Measurements from ENCODE around the gene TRIM3. TPM values are rescaled to one million over a fixed set of nuclear protein-coding genes. Genes with fewer than 3 reads are reported as not detected.

Gene TRIM3
- 25.2 and 56.1 TPM in 2 replicates for total RNA-seq

GRCh38 chr11:6473451-6474412 lies at the start of gene TRIM3:
Gene TRIM3 (minus strand): TSS chr11:6473941. CDS start chr11:6465695, 8,246 bp downstream.

GRCh38 chr11:6497069-6497839 lies 23.5 kb upstream of the TRIM3 start, which contains the start of gene DNHD1:
Gene DNHD1 (plus strand): TSS chr11:6497280. CDS start chr11:6498216, 936 bp downstream.

GRCh38 chr11:6481012-6481923 lies 7.5 kb upstream of the TRIM3 start, which contains the start of the genes ARFIP2 and TIMM10B:
Gene ARFIP2 (minus strand): TSS chr11:6481331. CDS start chr11:6480421, 910 bp downstream.
Gene TIMM10B (plus strand): TSS chr11:6481501. CDS start chr11:6481517, 16 bp downstream.

GRCh38 chr11:6440906-6441358 lies 32.8 kb downstream of the TRIM3 start, which contains the start of gene HPX:
Gene HPX (minus strand): TSS chr11:6440987. CDS start chr11:6440963, 24 bp downstream.

GRCh38 chr11:6419009-6419631 lies 54.6 kb downstream of the TRIM3 start, which contains the start of gene APBB1:
Gene APBB1 (minus strand): TSS chr11:6419094. CDS start chr11:6411347, 7,747 bp downstream.

Other genes starting within 250 kb of the TRIM3 start
- 13.4 and 13.7 TPM in 2 replicates for gene FHIP1B, start 239.3 kb downstream of the TRIM3 start, total RNA-seq
- gene CNGA4, start 234.9 kb downstream of the TRIM3 start, total RNA-seq: 0.33 TPM in 1 of 2 replicates, not detected in the other
- not detected in 2 replicates for gene CCKBR, start 214.1 kb downstream of the TRIM3 start, total RNA-seq
- 301 and 798 TPM in 2 replicates for gene CAVIN3, start 153.4 kb downstream of the TRIM3 start, total RNA-seq
- 50.8 and 113 TPM in 2 replicates for gene SMPD1, start 83.5 kb downstream of the TRIM3 start, total RNA-seq
- gene APBB1, start 54.8 kb downstream of the TRIM3 start, total RNA-seq: 55.3 and 83.9 TPM in 2 replicates
- 0.44 and 1.7 TPM in 2 replicates for gene HPX, start 33.0 kb downstream of the TRIM3 start, total RNA-seq
- 63.7 and 65.5 TPM in 2 replicates for gene ARFIP2, start 7.4 kb upstream of the TRIM3 start, total RNA-seq
- gene TIMM10B, start 7.6 kb upstream of the TRIM3 start, total RNA-seq: 37.1 and 46.1 TPM in 2 replicates
- 14.2 and 14.7 TPM in 2 replicates for gene DNHD1, start 23.3 kb upstream of the TRIM3 start, total RNA-seq
- gene RRP8, start 129.7 kb upstream of the TRIM3 start, total RNA-seq: 10.0 and 11.9 TPM in 2 replicates
- gene ILK, start 129.8 kb upstream of the TRIM3 start, total RNA-seq: 227 and 239 TPM in 2 replicates
- gene TAF10, start 138.3 kb upstream of the TRIM3 start, total RNA-seq: 46.5 and 87.8 TPM in 2 replicates
- 38.3 and 205 TPM in 2 replicates for gene TPP1, start 145.5 kb upstream of the TRIM3 start, total RNA-seq
- 24.4 and 39.2 TPM in 2 replicates for gene DCHS1, start 181.9 kb upstream of the TRIM3 start, total RNA-seq
- gene MRPL17, start 209.4 kb upstream of the TRIM3 start, total RNA-seq: 32.3 and 48.6 TPM in 2 replicates

All from smooth muscle cell of trachea (primary cell).